Endothelial cell of umbilical vein (primary cell): ENCODE results near the gene ANKDD1A. TPM values are rescaled to one million over a fixed set of nuclear protein-coding genes. Genes with fewer than 3 reads are reported as not detected.

Experiments used
- BruUV-seq: library from RNA; stranded (reverse); fragments of 400-500 nt; replicated peaks from 2 replicates; lab custom pipeline; 2021; lab: Mats Ljungman, UMichigan
- CTCF ChIA-PET: fragments of 300-600, 350-600 bp; sonication (Branson Sonifier 250); formaldehyde crosslinking; loops from one replicate; lab custom pipeline; 2021; ENCODE audit warnings: antibody characterized with exemption, inconsistent platforms; lab: Charles Lee
- POLR2A ChIA-PET: fragments of 300-600, 350-600 bp; sonication (Branson Sonifier 250); formaldehyde crosslinking; loops from one replicate; lab custom pipeline; 2021; ENCODE audit warnings: antibody characterized with exemption, inconsistent platforms; lab: Charles Lee
- DNase-seq: peaks from one replicate; pipeline ENCODE4 v3.0.0-alpha.2; 2011; ENCODE audit warnings: low read depth, low spot score
- FAIRE-seq: peaks from 2 replicates; lab custom pipeline; 2011; peaks lifted over from hg19 to GRCh38; lab: Jason Lieb, UNC
- H2AFZ ChIP-seq: 2 replicates; pipeline ENCODE4 v1.6.0; 2012; ENCODE audit warnings: low read depth, low read length, control low read depth, inconsistent platforms
- H3K27ac ChIP-seq: 2 replicates; pipeline ENCODE4 v1.5.1; 2011; ENCODE audit warnings: low read depth, mild to moderate bottlenecking, control low read depth, low read length, moderate library complexity; ENCODE audit not compliant: insufficient read depth
- H3K27me3 ChIP-seq, 2 experiments: 2 replicates each; pipeline versions ENCODE4 v1.6.0 to v1.6.1; 2011; ENCODE audit warnings: low read length in 2 of 2, mixed read lengths in 1 of 2; ENCODE audit not compliant: control insufficient read depth in 2 of 2, insufficient read depth in 2 of 2
- H3K36me3 ChIP-seq, 2 experiments: 2 replicates in 1 of 2; 3 replicates in 1 of 2; pipeline ENCODE4 v1.5.1; 2011; ENCODE audit warnings: low read length in 2 of 2, mild to moderate bottlenecking in 1 of 2, moderate library complexity in 1 of 2; ENCODE audit not compliant: control insufficient read depth in 2 of 2, insufficient read depth in 2 of 2; ENCODE audit errors: extremely low read depth in 1 of 2
- H3K4me1 ChIP-seq: 3 replicates; pipeline ENCODE4 v1.5.1; 2011; ENCODE audit warnings: mild to moderate bottlenecking, low read length; ENCODE audit not compliant: control insufficient read depth, insufficient read depth; ENCODE audit errors: extremely low read depth
- H3K4me2 ChIP-seq: 2 replicates; pipeline ENCODE4 v1.6.1; 2011; ENCODE audit warnings: low read length, control low read depth, mixed read lengths; ENCODE audit not compliant: insufficient read depth
- H3K4me3 ChIP-seq, 3 experiments: fragments of 200-600 bp in 1 of 3; sonication (generic), shearing (Covaris generic) in 1 of 3; replicated peaks in 1 of 3; 2 replicates each; pipeline ENCODE4 v1.5.1; 2011 to 2016; ENCODE audit warnings: control low read depth in 3 of 3, low read length in 3 of 3, mild to moderate bottlenecking in 2 of 3, inconsistent platforms in 1 of 3, low read depth in 1 of 3, moderate library complexity in 1 of 3; ENCODE audit not compliant: insufficient read depth in 1 of 3
- H3K79me2 ChIP-seq: 2 replicates; pipeline ENCODE4 v1.6.0; 2012; ENCODE audit warnings: low read length, inconsistent platforms; ENCODE audit not compliant: control insufficient read depth, insufficient read depth
- H3K9ac ChIP-seq: replicated peaks from 2 replicates; pipeline ENCODE3; 2011; ENCODE audit warnings: low read length, control low read depth; ENCODE audit not compliant: insufficient read depth; ENCODE audit errors: extremely low read depth
- H3K9me1 ChIP-seq: replicated peaks from 3 replicates; pipeline ENCODE4 v1.6.0; 2011; ENCODE audit warnings: mild to moderate bottlenecking, low read length; ENCODE audit not compliant: control insufficient read depth, insufficient read depth; ENCODE audit errors: extremely low read depth
- H3K9me3 ChIP-seq: replicated peaks from 2 replicates; pipeline ENCODE4 v1.5.1; 2012; ENCODE audit warnings: low read length, inconsistent platforms; ENCODE audit not compliant: control insufficient read depth, insufficient read depth
- H4K20me1 ChIP-seq: replicated peaks from 2 replicates; pipeline ENCODE3; 2011; ENCODE audit warnings: mild to moderate bottlenecking, low read length; ENCODE audit not compliant: control insufficient read depth, insufficient read depth; ENCODE audit errors: extremely low read depth
- EZH2 ChIP-seq: IDR thresholded peaks from 2 replicates; pipeline ENCODE4 v1.6.1; 2012; ENCODE audit warnings: borderline replicate concordance, low read depth, mild to moderate bottlenecking, moderate library complexity, low read length, inconsistent platforms; ENCODE audit not compliant: severe bottlenecking
- GATA2 ChIP-seq: IDR thresholded peaks from 2 replicates; pipeline ENCODE4 v1.7.0; 2011; ENCODE audit warnings: low read depth, mild to moderate bottlenecking, moderate library complexity, mixed read lengths, low read length; ENCODE audit not compliant: insufficient read length, insufficient read depth
- JUN ChIP-seq: IDR thresholded peaks from 2 replicates; pipeline ENCODE4 v1.6.1; 2011; ENCODE audit warnings: borderline replicate concordance, low read depth; ENCODE audit not compliant: insufficient read length, insufficient read depth
- MYC ChIP-seq: IDR thresholded peaks from one replicate; pipeline ENCODE4 v1.6.1; 2011; ENCODE audit warnings: mild to moderate bottlenecking, low read depth, low read length
- POLR2AphosphoS5 ChIP-seq: IDR thresholded peaks from 2 replicates; pipeline ENCODE4 v1.6.1; 2012; ENCODE audit warnings: low read depth, mild to moderate bottlenecking, control low read depth, low read length, moderate library complexity; ENCODE audit not compliant: insufficient read depth
- dilution Hi-C: fragments of 300-500 bp; cut with MboI; formaldehyde crosslinking; loops from one replicate; pipeline ENCODE4 v1.15.0; 2019; ENCODE audit warnings: low sequenced_read_pairs; ENCODE audit not compliant: extremely low pct_ligation_motif_present
- intact Hi-C: fragments of 100-400 bp; cut with micrococcal nuclease; formaldehyde crosslinking; loops from one replicate; pipeline ENCODE4 v1.10.0; 2022
- polyA plus RNA-seq, 4 experiments: library from polyadenylated mRNA; depleted of rRNA in 3 of 4; stranded (reverse) in 3 of 4; unstranded in 1 of 4; fragments of >200 nt; gene quantifications; 2 replicates each; pipeline versions ENCODE4 v1.2.1 to v1.2.3, GENCODE V29; 2011 to 2012; ENCODE audit warnings: missing spikeins in 1 of 4
- total RNA-seq: library from RNA; stranded (reverse); gene quantifications from 2 replicates; pipeline ENCODE4 v1.2.3, GENCODE V29; 2021
- TF ChIP-seq, protein P1 (sequence below), 2 donors: IDR thresholded peaks; 1 replicate in 1 of 2; 2 replicates in 1 of 2; pipeline ENCODE4 v1.5.1; 2011; ENCODE audit warnings: low read length in 2 of 2, mild to moderate bottlenecking in 2 of 2, moderate library complexity in 2 of 2, control low read depth in 1 of 2, inconsistent platforms in 1 of 2, low read depth in 1 of 2; ENCODE audit not compliant: insufficient read depth in 1 of 2; ENCODE audit errors: extremely low read depth in 1 of 2

The ANKDD1A gene
- total and polyA plus RNA-seq, 2 donors (not counting 3 experiments of a cell fraction or from before 2014, with no cell fraction given) = 2.0 to 2.4 TPM

- no peak overlapping the region for H3K27ac ChIP-seq
- H3K4me1 ChIP-seq = peaks cover 12% of the 10 kb centered on the region
- H3K9ac ChIP-seq = no peak overlapping the region
- dilution Hi-C loops = no loop called here
- no peak for TF ChIP-seq POLR2AphosphoS5
- no peak for TF ChIP-seq EZH2
- TF ChIP-seq GATA2 = no peak
- TF ChIP-seq, protein P1, sequence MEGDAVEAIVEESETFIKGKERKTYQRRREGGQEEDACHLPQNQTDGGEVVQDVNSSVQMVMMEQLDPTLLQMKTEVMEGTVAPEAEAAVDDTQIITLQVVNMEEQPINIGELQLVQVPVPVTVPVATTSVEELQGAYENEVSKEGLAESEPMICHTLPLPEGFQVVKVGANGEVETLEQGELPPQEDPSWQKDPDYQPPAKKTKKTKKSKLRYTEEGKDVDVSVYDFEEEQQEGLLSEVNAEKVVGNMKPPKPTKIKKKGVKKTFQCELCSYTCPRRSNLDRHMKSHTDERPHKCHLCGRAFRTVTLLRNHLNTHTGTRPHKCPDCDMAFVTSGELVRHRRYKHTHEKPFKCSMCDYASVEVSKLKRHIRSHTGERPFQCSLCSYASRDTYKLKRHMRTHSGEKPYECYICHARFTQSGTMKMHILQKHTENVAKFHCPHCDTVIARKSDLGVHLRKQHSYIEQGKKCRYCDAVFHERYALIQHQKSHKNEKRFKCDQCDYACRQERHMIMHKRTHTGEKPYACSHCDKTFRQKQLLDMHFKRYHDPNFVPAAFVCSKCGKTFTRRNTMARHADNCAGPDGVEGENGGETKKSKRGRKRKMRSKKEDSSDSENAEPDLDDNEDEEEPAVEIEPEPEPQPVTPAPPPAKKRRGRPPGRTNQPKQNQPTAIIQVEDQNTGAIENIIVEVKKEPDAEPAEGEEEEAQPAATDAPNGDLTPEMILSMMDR (IDR thresholded peaks at IDR 0.05; ENCODE audit: extremely low read depth in 1 of 2, insufficient read depth in 1 of 2, low read depth in 1 of 2, low read length in 2 of 2) = no peak
- no peak for TF ChIP-seq MYC
- TF ChIP-seq JUN = no peak
- H3K4me2 ChIP-seq = no peak overlapping the region
- H4K20me1 ChIP-seq = no peaks in the 10 kb centered on the region
- H3K79me2 ChIP-seq = no peaks in the 10 kb centered on the region
- CTCF ChIA-PET = interaction anchor here (1.5 kb wide), 1 partner anchor 11 kb away, joined by 5 read pairs; no protein-coding TSS in a partner anchor
- DNase-seq = no peak
- BruUV-seq = no TSS peak
- H3K9me3 ChIP-seq = no peaks in the 10 kb centered on the region
- no peaks in the 10 kb centered on the region for H3K27me3 ChIP-seq
- H2AFZ ChIP-seq = no peak overlapping the region
- POLR2A ChIA-PET = no interaction called here
- H3K4me3 ChIP-seq = no peak overlapping the region
- no peaks in the 10 kb centered on the region for H3K36me3 ChIP-seq
- intact Hi-C loops = loop anchor here (2.0 kb wide), 1 partner anchor 17 kb away; no protein-coding TSS in a partner anchor
- H3K9me1 ChIP-seq = no peaks in the 10 kb centered on the region
- no peak for FAIRE-seq
These were observed 36.0 kb upstream of the ANKDD1A start for GRCh38 chr15:64875641-64876223.
